SK-N-SH treated with all-trans-retinoic acid at 6 μM for 48 hours (cell line): ENCODE measurements around the gene FGFR4.

Experiments
- ATAC-seq: fragments of 200-7000 bp; cut with Tn5 transposase; 3 replicates; pipeline ENCODE4 v1.9.1; 2020; ENCODE audit warnings: mild to moderate bottlenecking, moderate library complexity
- ARNTL ChIP-seq: fragments of 450-650 bp; formaldehyde crosslinking; IDR thresholded peaks from 2 replicates; pipeline ENCODE4 v1.5.0; 2020; ENCODE audit warnings: low read depth, mild to moderate bottlenecking, moderate library complexity, borderline replicate concordance
- BACH2 ChIP-seq: fragments of 250-450 bp; sonication (Bioruptor Pico); IDR thresholded peaks from 2 replicates; pipeline ENCODE4 v1.9.0; 2021; ENCODE audit warnings: mild to moderate bottlenecking, borderline replicate concordance
- CREB5 ChIP-seq: fragments of 250-450 bp; sonication (Bioruptor Pico); IDR thresholded peaks from 2 replicates; pipeline ENCODE4 v1.5.1; 2020; ENCODE audit warnings: low read depth, mild to moderate bottlenecking, moderate library complexity
- CSDC2 ChIP-seq: fragments of 250-450 bp; sonication (Bioruptor Pico); IDR thresholded peaks from 2 replicates; pipeline ENCODE4 v1.5.0; 2020; ENCODE audit warnings: mild to moderate bottlenecking, moderate library complexity
- CSRNP3 ChIP-seq: fragments of 250-450 bp; sonication (Bioruptor Pico); IDR thresholded peaks from 2 replicates; pipeline ENCODE4 v1.5.1; 2021; ENCODE audit warnings: mild to moderate bottlenecking, moderate library complexity
- ESRRG ChIP-seq: fragments of 250-450 bp; sonication (Bioruptor Pico); IDR thresholded peaks from 2 replicates; pipeline ENCODE4 v1.6.1; 2021; ENCODE audit warnings: mild to moderate bottlenecking
- GLIS3 ChIP-seq: fragments of 250-450 bp; sonication (Bioruptor Pico); IDR thresholded peaks from 2 replicates; pipeline ENCODE4 v1.5.0; 2020; ENCODE audit warnings: mild to moderate bottlenecking, moderate library complexity
- ISL1 ChIP-seq: fragments of 250-450 bp; sonication (Bioruptor Pico); IDR thresholded peaks from 2 replicates; pipeline ENCODE4 v2.1.2; 2022; ENCODE audit warnings: mild to moderate bottlenecking, moderate library complexity
- OSR1 ChIP-seq: fragments of 250-450 bp; sonication (Bioruptor Pico); IDR thresholded peaks from 2 replicates; pipeline ENCODE4 v1.8.0; 2022; ENCODE audit warnings: moderate library complexity, mild to moderate bottlenecking, inconsistent platforms
- PATZ1 ChIP-seq: fragments of 250-450 bp; sonication (Bioruptor Pico); IDR thresholded peaks from 2 replicates; pipeline ENCODE4 v1.8.0; 2020; ENCODE audit warnings: mild to moderate bottlenecking, moderate library complexity, borderline replicate concordance
- POU6F1 ChIP-seq: fragments of 250-450 bp; sonication (Bioruptor Pico); IDR thresholded peaks from 2 replicates; pipeline ENCODE4 v1.8.0; 2021; ENCODE audit warnings: low read depth, mild to moderate bottlenecking, moderate library complexity, borderline replicate concordance
- PPARA ChIP-seq: fragments of 250-450 bp; sonication (Bioruptor Pico); IDR thresholded peaks from 2 replicates; pipeline ENCODE4 v1.5.0; 2020; ENCODE audit warnings: mild to moderate bottlenecking, borderline replicate concordance
- RARB ChIP-seq: fragments of 250-450 bp; sonication (Bioruptor Pico); IDR thresholded peaks from 2 replicates; pipeline ENCODE4 v1.8.0; 2021; ENCODE audit warnings: mild to moderate bottlenecking, moderate library complexity
- SNAI2 ChIP-seq: fragments of 250-450 bp; sonication (Bioruptor Pico); IDR thresholded peaks from 2 replicates; pipeline ENCODE4 v1.5.0; 2020; ENCODE audit warnings: mild to moderate bottlenecking, moderate library complexity
- TCF4 ChIP-seq: fragments of 250-450 bp; sonication (Bioruptor Pico); IDR thresholded peaks from 2 replicates; pipeline ENCODE4 v1.8.0; 2021; ENCODE audit warnings: mild to moderate bottlenecking, moderate library complexity, borderline replicate concordance
- TOX ChIP-seq: fragments of 250-450 bp; sonication (Bioruptor Pico); IDR thresholded peaks from 2 replicates; pipeline ENCODE4 v1.8.0; 2021; ENCODE audit warnings: mild to moderate bottlenecking, moderate library complexity, borderline replicate concordance
- ZC3H10 ChIP-seq: fragments of 250-450 bp; sonication (Bioruptor Pico); IDR thresholded peaks from 2 replicates; pipeline ENCODE4 v1.5.1; 2021; ENCODE audit warnings: mild to moderate bottlenecking, moderate library complexity
- ZFP3 ChIP-seq: fragments of 250-450 bp; sonication (Bioruptor Pico); IDR thresholded peaks from 2 replicates; pipeline ENCODE4 v1.5.0; 2020; ENCODE audit warnings: mild to moderate bottlenecking, moderate library complexity
- ZFP30 ChIP-seq: fragments of 450-650 bp; formaldehyde crosslinking; IDR thresholded peaks from 2 replicates; pipeline ENCODE4 v1.5.0; 2022; ENCODE audit warnings: mild to moderate bottlenecking, moderate library complexity
- ZNF70 ChIP-seq: fragments of 450-650 bp; formaldehyde crosslinking; IDR thresholded peaks from 2 replicates; pipeline ENCODE4 v1.5.0; 2020; ENCODE audit warnings: mild to moderate bottlenecking, moderate library complexity
- ZNF8 ChIP-seq: fragments of 450-650 bp; formaldehyde crosslinking; IDR thresholded peaks from 2 replicates; pipeline ENCODE4 v1.5.0; 2020; ENCODE audit warnings: mild to moderate bottlenecking, moderate library complexity

Gene FGFR4

GRCh38 chr5:177067503-177067902 is 19.2 kb upstream of the FGFR4 start:
- TF ChIP-seq ESRRG (CRISPR knock-in tag) (no peak), ARNTL (CRISPR knock-in tag) (no peak), CREB5 (CRISPR knock-in tag) (no peak), ISL1 (no peak), PPARA (CRISPR knock-in tag) (no peak), PATZ1 (no peak), ZC3H10 (CRISPR knock-in tag) (no peak), ZFP3 (no peak), TCF4 (CRISPR knock-in tag) (no peak), CSDC2 (CRISPR knock-in tag) (no peak), OSR1 (CRISPR knock-in tag) (no peak), ZFP30 (CRISPR knock-in tag) (no peak), TOX (no peak), BACH2 (CRISPR knock-in tag) (no peak), ZNF70 (no peak), RARB (no peak), POU6F1 (CRISPR knock-in tag) (no peak)
- no peak for ATAC-seq

GRCh38 chr5:177070536-177071191 is 16.1 kb upstream of the FGFR4 start:
- TF ChIP-seq PATZ1, result no peak
- TF ChIP-seq GLIS3 (CRISPR knock-in tag), result no peak
- TF ChIP-seq ZNF8 (CRISPR knock-in tag), result no peak
- TF ChIP-seq ZNF70, result no peak
- no peak for TF ChIP-seq ISL1
- no peak for TF ChIP-seq ZFP3
- no peak for TF ChIP-seq RARB
- TF ChIP-seq ARNTL (CRISPR knock-in tag), result no peak
- no peak for ATAC-seq

- ATAC-seq, result peak; percentile 96
- TF ChIP-seq CSDC2 (CRISPR knock-in tag) (no peak), GLIS3 (CRISPR knock-in tag) (no peak), PATZ1 (no peak), TCF4 (CRISPR knock-in tag) (no peak), ZNF70 (no peak), ZNF8 (CRISPR knock-in tag) (no peak), ZFP3 (no peak), ISL1 (no peak), CSRNP3 (CRISPR knock-in tag) (no peak), ESRRG (CRISPR knock-in tag) (no peak), SNAI2 (CRISPR knock-in tag) (no peak)
These were observed 14.9 kb upstream of the FGFR4 start for GRCh38 chr5:177071666-177072385.
